ENCODE results near the gene BCKDHA.

Gene BCKDHA

DNA sequence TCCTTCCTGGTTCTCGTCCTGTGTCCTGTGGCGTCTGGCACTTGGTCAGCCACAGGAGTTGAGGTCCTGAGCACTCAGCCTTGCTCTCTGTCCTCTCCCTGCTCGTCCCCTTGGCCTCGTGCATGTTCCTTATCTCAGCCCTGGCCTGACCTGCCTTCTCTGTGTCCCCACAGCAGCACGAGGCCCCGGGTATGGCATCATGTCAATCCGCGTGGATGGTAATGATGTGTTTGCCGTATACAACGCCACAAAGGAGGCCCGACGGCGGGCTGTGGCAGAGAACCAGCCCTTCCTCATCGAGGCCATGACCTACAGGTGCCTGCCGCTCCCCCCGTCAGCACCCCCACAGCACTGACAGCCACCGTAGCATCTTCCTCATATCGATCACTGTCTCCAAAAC, 24.8 kb downstream of the BCKDHA start:
- peaks cover 61% of the 10 kb centered on the region for H3K36me3 ChIP-seq (ENCODE audit: insufficient read depth, low read length)
- H3K4me3 ChIP-seq (ENCODE audit: low read depth in 1 of 2, low read length in 2 of 2), result no peak overlapping the region
- H3K4me1 ChIP-seq (ENCODE audit: insufficient read depth, low read length), result no peaks in the 10 kb centered on the region
- H3K27ac ChIP-seq (ENCODE audit: low read length), result no peak overlapping the region
- no peak for ATAC-seq (ENCODE audit: insufficient read depth, low read depth)
- H3K4me2 ChIP-seq (ENCODE audit: insufficient read depth, low read length), result no peak overlapping the region
- H3K9ac ChIP-seq (ENCODE audit: low read depth, low read length), result no peak overlapping the region
- no peak for TF ChIP-seq EZH2 (IDR thresholded peaks at IDR 0.05; ENCODE audit: borderline replicate concordance, low read depth, low read length, severe bottlenecking)
- TF ChIP-seq, protein P1, sequence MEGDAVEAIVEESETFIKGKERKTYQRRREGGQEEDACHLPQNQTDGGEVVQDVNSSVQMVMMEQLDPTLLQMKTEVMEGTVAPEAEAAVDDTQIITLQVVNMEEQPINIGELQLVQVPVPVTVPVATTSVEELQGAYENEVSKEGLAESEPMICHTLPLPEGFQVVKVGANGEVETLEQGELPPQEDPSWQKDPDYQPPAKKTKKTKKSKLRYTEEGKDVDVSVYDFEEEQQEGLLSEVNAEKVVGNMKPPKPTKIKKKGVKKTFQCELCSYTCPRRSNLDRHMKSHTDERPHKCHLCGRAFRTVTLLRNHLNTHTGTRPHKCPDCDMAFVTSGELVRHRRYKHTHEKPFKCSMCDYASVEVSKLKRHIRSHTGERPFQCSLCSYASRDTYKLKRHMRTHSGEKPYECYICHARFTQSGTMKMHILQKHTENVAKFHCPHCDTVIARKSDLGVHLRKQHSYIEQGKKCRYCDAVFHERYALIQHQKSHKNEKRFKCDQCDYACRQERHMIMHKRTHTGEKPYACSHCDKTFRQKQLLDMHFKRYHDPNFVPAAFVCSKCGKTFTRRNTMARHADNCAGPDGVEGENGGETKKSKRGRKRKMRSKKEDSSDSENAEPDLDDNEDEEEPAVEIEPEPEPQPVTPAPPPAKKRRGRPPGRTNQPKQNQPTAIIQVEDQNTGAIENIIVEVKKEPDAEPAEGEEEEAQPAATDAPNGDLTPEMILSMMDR (IDR thresholded peaks at IDR 0.05; ENCODE audit: borderline replicate concordance, extremely low read depth, low read length, poor library complexity, severe bottlenecking), result no peak
- no peaks in the 10 kb centered on the region for H3K27me3 ChIP-seq (ENCODE audit: insufficient read depth, low read length, poor library complexity)
- no peak for DNase-seq
- no peaks in the 10 kb centered on the region for H3K79me2 ChIP-seq (ENCODE audit: insufficient read depth, low read length)
- no peak overlapping the region for H2AFZ ChIP-seq (ENCODE audit: low read depth, low read length)
- peaks cover 4% of the 10 kb centered on the region; the same call in 1 of the 2 replicates for H4K20me1 ChIP-seq (ENCODE audit: insufficient read depth, low read length)
- H3K9me3 ChIP-seq (ENCODE audit: insufficient read depth, low read length, severe bottlenecking), result no peaks in the 10 kb centered on the region

DNA sequence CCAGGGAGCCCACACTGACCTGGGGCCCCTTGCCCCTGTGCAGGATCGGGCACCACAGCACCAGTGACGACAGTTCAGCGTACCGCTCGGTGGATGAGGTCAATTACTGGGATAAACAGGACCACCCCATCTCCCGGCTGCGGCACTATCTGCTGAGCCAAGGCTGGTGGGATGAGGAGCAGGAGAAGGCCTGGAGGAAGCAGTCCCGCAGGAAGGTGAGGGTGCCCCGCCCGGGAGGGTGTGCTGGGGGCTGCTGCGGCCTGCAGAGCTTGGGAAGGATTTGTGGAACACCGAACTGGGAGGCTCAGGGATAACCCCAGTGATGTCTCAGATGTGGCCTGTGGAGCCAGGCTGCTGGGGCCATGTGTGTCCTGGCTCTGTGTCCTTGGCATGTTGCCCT, 25.3 kb downstream of the BCKDHA start:
- no peak for ATAC-seq (ENCODE audit: insufficient read depth, low read depth)
- no peak overlapping the region for H3K4me3 ChIP-seq (ENCODE audit: low read depth in 1 of 2, low read length in 2 of 2)
- H3K27ac ChIP-seq (ENCODE audit: low read length), result no peak overlapping the region
- H3K4me2 ChIP-seq (ENCODE audit: insufficient read depth, low read length), result no peak overlapping the region
- H3K9ac ChIP-seq (ENCODE audit: low read depth, low read length), result no peak overlapping the region
- no peaks in the 10 kb centered on the region for H3K79me2 ChIP-seq (ENCODE audit: insufficient read depth, low read length)
- no peaks in the 10 kb centered on the region for H3K9me3 ChIP-seq (ENCODE audit: insufficient read depth, low read length, severe bottlenecking)
- TF ChIP-seq, protein P1 (IDR thresholded peaks at IDR 0.05; ENCODE audit: borderline replicate concordance, extremely low read depth, low read length, poor library complexity, severe bottlenecking), result no peak
- TF ChIP-seq EZH2 (IDR thresholded peaks at IDR 0.05; ENCODE audit: borderline replicate concordance, low read depth, low read length, severe bottlenecking), result no peak
- peaks cover 61% of the 10 kb centered on the region for H3K36me3 ChIP-seq (ENCODE audit: insufficient read depth, low read length)
- peaks cover 4% of the 10 kb centered on the region; the same call in 1 of the 2 replicates for H4K20me1 ChIP-seq (ENCODE audit: insufficient read depth, low read length)
- no peak overlapping the region for H2AFZ ChIP-seq (ENCODE audit: low read depth, low read length)
- no peak for DNase-seq
- no peaks in the 10 kb centered on the region for H3K27me3 ChIP-seq (ENCODE audit: insufficient read depth, low read length, poor library complexity)
- no peaks in the 10 kb centered on the region for H3K4me1 ChIP-seq (ENCODE audit: insufficient read depth, low read length)

DNA sequence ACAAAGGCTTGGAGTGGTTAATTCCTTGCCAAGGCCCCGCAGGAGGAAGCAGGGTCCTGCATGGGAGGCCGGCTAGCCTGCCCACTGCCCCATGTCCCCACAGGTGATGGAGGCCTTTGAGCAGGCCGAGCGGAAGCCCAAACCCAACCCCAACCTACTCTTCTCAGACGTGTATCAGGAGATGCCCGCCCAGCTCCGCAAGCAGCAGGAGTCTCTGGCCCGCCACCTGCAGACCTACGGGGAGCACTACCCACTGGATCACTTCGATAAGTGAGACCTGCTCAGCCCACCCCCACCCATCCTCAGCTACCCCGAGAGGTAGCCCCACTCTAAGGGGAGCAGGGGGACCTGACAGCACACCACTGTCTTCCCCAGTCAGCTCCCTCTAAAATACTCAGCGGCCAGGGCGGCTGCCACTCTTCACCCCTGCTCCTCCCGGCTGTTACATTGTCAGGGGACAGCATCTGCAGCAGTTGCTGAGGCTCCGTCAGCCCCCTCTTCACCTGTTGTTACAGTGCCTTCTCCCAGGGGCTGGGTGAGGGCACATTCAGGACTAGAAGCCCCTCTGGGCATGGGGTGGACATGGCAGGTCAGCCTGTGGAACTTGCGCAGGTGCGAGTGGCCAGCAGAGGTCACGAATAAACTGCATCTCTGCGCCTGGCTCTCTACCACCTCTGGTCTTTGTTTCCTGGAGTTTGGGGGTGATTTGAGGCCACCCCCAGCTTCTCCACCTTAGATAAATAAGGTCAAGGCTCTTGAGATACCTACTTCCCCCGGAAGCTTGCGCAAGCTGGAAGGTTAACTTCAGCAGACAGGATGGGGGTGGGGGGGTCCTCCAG, 26.9 kb downstream of the BCKDHA start:
- Histone ChIP-seq H3K27me3 (ENCODE audit: insufficient read depth, low read length, poor library complexity) (no peaks in the 10 kb centered on the region), H3K36me3 (ENCODE audit: insufficient read depth, low read length) (peaks cover 48% of the 10 kb centered on the region), H3K4me3 (ENCODE audit: low read depth in 1 of 2, low read length in 2 of 2) (no peak overlapping the region), H4K20me1 (ENCODE audit: insufficient read depth, low read length) (peaks cover 4% of the 10 kb centered on the region; the same call in 1 of the 2 replicates), H3K4me1 (ENCODE audit: insufficient read depth, low read length) (no peaks in the 10 kb centered on the region), H3K4me2 (ENCODE audit: insufficient read depth, low read length) (no peak overlapping the region), H3K27ac (ENCODE audit: low read length) (no peak overlapping the region), H2AFZ (ENCODE audit: low read depth, low read length) (no peak overlapping the region), H3K9me3 (ENCODE audit: insufficient read depth, low read length, severe bottlenecking) (no peaks in the 10 kb centered on the region), H3K79me2 (ENCODE audit: insufficient read depth, low read length) (no peaks in the 10 kb centered on the region), H3K9ac (ENCODE audit: low read depth, low read length) (no peak overlapping the region)
- TF ChIP-seq, protein P1 (IDR thresholded peaks at IDR 0.05; ENCODE audit: borderline replicate concordance, extremely low read depth, low read length, poor library complexity, severe bottlenecking), result no peak
- TF ChIP-seq EZH2 (IDR thresholded peaks at IDR 0.05; ENCODE audit: borderline replicate concordance, low read depth, low read length, severe bottlenecking), result no peak
- DNase-seq, result no peak
- ATAC-seq (ENCODE audit: insufficient read depth, low read depth), result no peak
